LNCaP clone FGC (cell line): Measurements from ENCODE around the gene KIF18A.

ENCODE experiments used
- DNase-seq: peaks from one replicate; pipeline ENCODE4 v3.0.0-alpha.2; 2011; ENCODE audit warnings: low read depth
- H3K4me3 ChIP-seq: 2 replicates; pipeline ENCODE4 v1.5.1; 2011; ENCODE audit warnings: mild to moderate bottlenecking, low read depth, low read length, control low read depth
- CTCF ChIP-seq: IDR thresholded peaks from 2 replicates; pipeline ENCODE4 v1.5.1; 2012; ENCODE audit warnings: mild to moderate bottlenecking; ENCODE audit not compliant: control insufficient read depth, insufficient read depth; ENCODE audit errors: extremely low read depth

KIF18A gene

GRCh38 chr11:28107750-28108618 lies at the start of gene KIF18A, which contains the start of gene METTL15:
Gene KIF18A, minus strand, starts transcription at chr11:28108156. Its CDS starts 10,209 bp downstream, at chr11:28097947.
Gene METTL15, plus strand, starts transcription at chr11:28108388. Its CDS starts 4,947 bp downstream, at chr11:28113335.
- H3K4me3 ChIP-seq: peak within 1 kb of the TSS; percentile 84
- 0 out of 2 replicates have a peak, but pooled peaks have one; percentile 2 for TF ChIP-seq CTCF
- peak; percentile 94 for DNase-seq

GRCh38 chr11:28153586-28153985 lies 45.6 kb upstream of the KIF18A start:
- no peak for TF ChIP-seq CTCF
- H3K4me3 ChIP-seq: no peak overlapping the region
- no peak for DNase-seq

GRCh38 chr11:28152743-28153142 lies 44.8 kb upstream of the KIF18A start:
- H3K4me3 ChIP-seq: no peak overlapping the region
- TF ChIP-seq CTCF: no peak
- DNase-seq: no peak

GRCh38 chr11:28146123-28146751 lies 38.3 kb upstream of the KIF18A start:
- no peak overlapping the region for H3K4me3 ChIP-seq

GRCh38 chr11:28144808-28145207 lies 36.9 kb upstream of the KIF18A start:
- no peak for TF ChIP-seq CTCF
- no peak for DNase-seq

More at GRCh38 chr11:28146123-28146751, 38.3 kb upstream of the KIF18A start:
- no peak for DNase-seq
- TF ChIP-seq CTCF: no peak

GRCh38 chr11:28142724-28143123 lies 34.8 kb upstream of the KIF18A start:
- DNase-seq: no peak
- no peak for TF ChIP-seq CTCF

More at GRCh38 chr11:28144808-28145207, 36.9 kb upstream of the KIF18A start:
- no peak overlapping the region for H3K4me3 ChIP-seq

More at GRCh38 chr11:28142724-28143123, 34.8 kb upstream of the KIF18A start:
- no peak overlapping the region for H3K4me3 ChIP-seq
